ENCODE results near the gene COL15A1.

GRCh38 chr9:98980291-98980690 lies 36.6 kb downstream of the COL15A1 start:
- TF ChIP-seq POLR2AphosphoS5 (IDR thresholded peaks at IDR 0.05; ENCODE audit: low read depth, low read length) (no peak), CTCF (IDR thresholded peaks at IDR 0.05) (no peak)
- TF ChIP-seq, protein P1, sequence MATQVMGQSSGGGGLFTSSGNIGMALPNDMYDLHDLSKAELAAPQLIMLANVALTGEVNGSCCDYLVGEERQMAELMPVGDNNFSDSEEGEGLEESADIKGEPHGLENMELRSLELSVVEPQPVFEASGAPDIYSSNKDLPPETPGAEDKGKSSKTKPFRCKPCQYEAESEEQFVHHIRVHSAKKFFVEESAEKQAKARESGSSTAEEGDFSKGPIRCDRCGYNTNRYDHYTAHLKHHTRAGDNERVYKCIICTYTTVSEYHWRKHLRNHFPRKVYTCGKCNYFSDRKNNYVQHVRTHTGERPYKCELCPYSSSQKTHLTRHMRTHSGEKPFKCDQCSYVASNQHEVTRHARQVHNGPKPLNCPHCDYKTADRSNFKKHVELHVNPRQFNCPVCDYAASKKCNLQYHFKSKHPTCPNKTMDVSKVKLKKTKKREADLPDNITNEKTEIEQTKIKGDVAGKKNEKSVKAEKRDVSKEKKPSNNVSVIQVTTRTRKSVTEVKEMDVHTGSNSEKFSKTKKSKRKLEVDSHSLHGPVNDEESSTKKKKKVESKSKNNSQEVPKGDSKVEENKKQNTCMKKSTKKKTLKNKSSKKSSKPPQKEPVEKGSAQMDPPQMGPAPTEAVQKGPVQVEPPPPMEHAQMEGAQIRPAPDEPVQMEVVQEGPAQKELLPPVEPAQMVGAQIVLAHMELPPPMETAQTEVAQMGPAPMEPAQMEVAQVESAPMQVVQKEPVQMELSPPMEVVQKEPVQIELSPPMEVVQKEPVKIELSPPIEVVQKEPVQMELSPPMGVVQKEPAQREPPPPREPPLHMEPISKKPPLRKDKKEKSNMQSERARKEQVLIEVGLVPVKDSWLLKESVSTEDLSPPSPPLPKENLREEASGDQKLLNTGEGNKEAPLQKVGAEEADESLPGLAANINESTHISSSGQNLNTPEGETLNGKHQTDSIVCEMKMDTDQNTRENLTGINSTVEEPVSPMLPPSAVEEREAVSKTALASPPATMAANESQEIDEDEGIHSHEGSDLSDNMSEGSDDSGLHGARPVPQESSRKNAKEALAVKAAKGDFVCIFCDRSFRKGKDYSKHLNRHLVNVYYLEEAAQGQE (IDR thresholded peaks at IDR 0.05; ENCODE audit: insufficient read depth in 1 of 2, low read depth in 2 of 2, low read length in 1 of 2): no peak

Measured in Panc1 (cell line).